GM10248 (cell line): ENCODE results near the gene ZSCAN4.

Source experiments
- CTCF ChIA-PET: fragments of 300-600 bp; sonication (Branson Sonifier 250); formaldehyde crosslinking; extraction: SDS; loops from one replicate; lab custom pipeline; 2021; ENCODE audit warnings: antibody characterized with exemption; lab: Yijun Ruan, JAX
- POLR2A ChIA-PET: fragments of 350-650 bp; sonication (Branson Sonifier 250); formaldehyde crosslinking; extraction: SDS; loops from one replicate; lab custom pipeline; 2020; ENCODE audit warnings: antibody characterized with exemption; lab: Yijun Ruan, JAX
- DNase-seq: peaks from one replicate; pipeline ENCODE4 v3.0.0; 2012; ENCODE audit errors: extremely low spot score
- TF ChIP-seq, protein P1 (sequence below): IDR thresholded peaks from 2 replicates; pipeline ENCODE4 v1.5.1; 2012; ENCODE audit warnings: mild to moderate bottlenecking, low read depth; ENCODE audit errors: extremely low read depth, missing control alignments, control extremely low read depth

Gene ZSCAN4

DNA sequence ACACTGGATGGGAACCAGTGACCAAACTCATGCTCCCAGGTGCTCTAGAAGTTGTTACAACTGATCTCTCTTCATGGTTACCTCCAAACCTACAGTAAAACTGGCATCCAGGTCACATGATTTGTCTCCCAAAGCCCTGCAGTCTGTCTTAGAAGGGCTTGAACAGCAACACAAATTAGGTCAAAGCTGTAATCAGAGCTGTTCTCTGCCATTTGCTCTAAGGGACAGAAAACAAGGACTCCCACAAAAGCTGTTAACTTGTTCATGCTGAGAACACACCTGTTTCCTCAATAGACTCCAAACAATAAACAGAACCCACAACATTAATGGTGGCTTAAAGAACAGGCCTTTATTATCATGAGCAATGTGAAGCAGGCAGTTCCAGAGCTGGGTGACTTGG, 50.7 kb downstream of the ZSCAN4 start:
- POLR2A ChIA-PET = no interaction called here
- DNase-seq = no peak
- CTCF ChIA-PET = interaction anchor here (2.0 kb wide), 1 partner anchor 19 kb away, joined by 4 read pairs; no protein-coding TSS in a partner anchor
- TF ChIP-seq, protein P1, sequence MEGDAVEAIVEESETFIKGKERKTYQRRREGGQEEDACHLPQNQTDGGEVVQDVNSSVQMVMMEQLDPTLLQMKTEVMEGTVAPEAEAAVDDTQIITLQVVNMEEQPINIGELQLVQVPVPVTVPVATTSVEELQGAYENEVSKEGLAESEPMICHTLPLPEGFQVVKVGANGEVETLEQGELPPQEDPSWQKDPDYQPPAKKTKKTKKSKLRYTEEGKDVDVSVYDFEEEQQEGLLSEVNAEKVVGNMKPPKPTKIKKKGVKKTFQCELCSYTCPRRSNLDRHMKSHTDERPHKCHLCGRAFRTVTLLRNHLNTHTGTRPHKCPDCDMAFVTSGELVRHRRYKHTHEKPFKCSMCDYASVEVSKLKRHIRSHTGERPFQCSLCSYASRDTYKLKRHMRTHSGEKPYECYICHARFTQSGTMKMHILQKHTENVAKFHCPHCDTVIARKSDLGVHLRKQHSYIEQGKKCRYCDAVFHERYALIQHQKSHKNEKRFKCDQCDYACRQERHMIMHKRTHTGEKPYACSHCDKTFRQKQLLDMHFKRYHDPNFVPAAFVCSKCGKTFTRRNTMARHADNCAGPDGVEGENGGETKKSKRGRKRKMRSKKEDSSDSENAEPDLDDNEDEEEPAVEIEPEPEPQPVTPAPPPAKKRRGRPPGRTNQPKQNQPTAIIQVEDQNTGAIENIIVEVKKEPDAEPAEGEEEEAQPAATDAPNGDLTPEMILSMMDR = no peak

DNA sequence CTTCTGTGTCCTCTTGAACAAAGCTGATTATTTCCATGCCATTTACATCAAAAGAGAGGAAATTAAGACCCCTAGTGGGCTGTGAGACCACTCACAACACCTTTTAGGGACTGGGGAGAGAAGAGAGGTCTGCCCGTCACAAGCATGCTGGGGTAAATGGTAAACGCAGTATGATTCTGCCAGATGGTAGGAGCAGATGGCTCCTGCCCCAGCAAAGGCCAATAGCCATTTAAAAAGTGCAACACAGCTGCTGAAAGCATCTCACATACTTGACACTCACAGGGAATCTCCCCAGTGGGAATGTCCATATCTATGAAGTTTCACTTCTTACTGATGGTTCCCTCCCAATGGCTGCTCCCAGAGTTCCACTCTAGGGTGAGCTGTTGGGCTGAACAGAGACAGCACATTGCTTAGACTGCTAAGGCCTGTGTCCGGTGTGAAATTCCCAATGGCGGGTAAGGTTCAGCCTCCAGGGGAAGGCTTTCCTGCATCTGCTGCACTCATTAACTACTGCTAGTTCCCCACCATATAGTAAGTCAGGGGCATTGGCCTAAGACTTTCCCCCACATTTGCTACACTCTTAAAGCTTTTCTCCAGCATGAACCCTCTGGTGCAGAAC, 51.3 kb downstream of the ZSCAN4 start:
- DNase-seq = no peak
- TF ChIP-seq, protein P1 = no peak
- ChIA-PET POLR2A (no interaction called here), CTCF (interaction anchor here (1.3 kb wide), 1 partner anchor 17 kb away, joined by 4 read pairs; no protein-coding TSS in a partner anchor)

DNA sequence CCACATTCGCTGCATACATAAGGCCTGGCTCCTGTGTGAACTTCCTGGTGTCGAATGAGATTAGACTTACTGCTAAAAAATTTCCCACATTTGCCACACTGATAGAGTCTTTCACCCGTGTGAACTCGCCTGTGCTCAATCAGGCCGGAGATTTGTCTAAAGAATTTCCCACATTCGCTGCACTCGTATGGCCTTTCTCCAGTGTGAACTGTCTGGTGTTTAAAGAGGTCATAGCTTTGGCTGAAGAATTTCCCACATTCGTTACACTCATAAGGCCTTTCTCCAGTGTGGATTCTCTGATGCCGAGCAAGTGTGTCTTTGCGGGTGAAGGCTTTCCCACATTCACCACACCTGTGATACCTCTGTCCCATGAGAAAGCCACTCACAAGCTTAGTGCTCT, 52.1 kb downstream of the ZSCAN4 start:
- ChIA-PET POLR2A (no interaction called here), CTCF (interaction anchor here (1.3 kb wide), 1 partner anchor 17 kb away, joined by 4 read pairs; no protein-coding TSS in a partner anchor)
- DNase-seq = no peak
- TF ChIP-seq, protein P1 = no peak
